K562 (cell line): ENCODE measurements around the gene CCL21.

Experiments
- BDP1 ChIP-seq: IDR thresholded peaks from 3 replicates; pipeline ENCODE4 v1.6.1; 2011; ENCODE audit not compliant: insufficient read length, insufficient read depth
- SREBF1 ChIP-seq: fragments of 150-350 bp; IDR thresholded peaks from 2 replicates; pipeline ENCODE4 v1.6.1; 2014; ENCODE audit warnings: antibody characterized with exemption, low read depth, low read length, borderline replicate concordance
- TF ChIP-seq, protein P1 (sequence below): sonication (generic); formaldehyde crosslinking; IDR thresholded peaks from 2 replicates; pipeline ENCODE4 v1.8.0; 2023; ENCODE audit warnings: mild to moderate bottlenecking, missing genetic modification reagents
- TF ChIP-seq, protein P2 (sequence below), 3 experiments: IDR thresholded peaks in 2 of 3; conservative IDR thresholded peaks in 1 of 3; 2 replicates each; pipeline ENCODE4 v1.5.1; 2011 to 2012; ENCODE audit warnings: low read length in 3 of 3, mild to moderate bottlenecking in 3 of 3, control low read depth in 2 of 3, improper control_type of control experiment in 1 of 3, inconsistent platforms in 1 of 3, low read depth in 1 of 3, mixed read lengths in 1 of 3, moderate library complexity in 1 of 3; ENCODE audit not compliant: insufficient read depth in 2 of 3
- TF ChIP-seq, protein P3 (sequence below): fragments of 150-350 bp; conservative IDR thresholded peaks from 2 replicates; pipeline ENCODE4 v1.6.1; 2014; ENCODE audit warnings: low read length

- TF ChIP-seq, protein P1, sequence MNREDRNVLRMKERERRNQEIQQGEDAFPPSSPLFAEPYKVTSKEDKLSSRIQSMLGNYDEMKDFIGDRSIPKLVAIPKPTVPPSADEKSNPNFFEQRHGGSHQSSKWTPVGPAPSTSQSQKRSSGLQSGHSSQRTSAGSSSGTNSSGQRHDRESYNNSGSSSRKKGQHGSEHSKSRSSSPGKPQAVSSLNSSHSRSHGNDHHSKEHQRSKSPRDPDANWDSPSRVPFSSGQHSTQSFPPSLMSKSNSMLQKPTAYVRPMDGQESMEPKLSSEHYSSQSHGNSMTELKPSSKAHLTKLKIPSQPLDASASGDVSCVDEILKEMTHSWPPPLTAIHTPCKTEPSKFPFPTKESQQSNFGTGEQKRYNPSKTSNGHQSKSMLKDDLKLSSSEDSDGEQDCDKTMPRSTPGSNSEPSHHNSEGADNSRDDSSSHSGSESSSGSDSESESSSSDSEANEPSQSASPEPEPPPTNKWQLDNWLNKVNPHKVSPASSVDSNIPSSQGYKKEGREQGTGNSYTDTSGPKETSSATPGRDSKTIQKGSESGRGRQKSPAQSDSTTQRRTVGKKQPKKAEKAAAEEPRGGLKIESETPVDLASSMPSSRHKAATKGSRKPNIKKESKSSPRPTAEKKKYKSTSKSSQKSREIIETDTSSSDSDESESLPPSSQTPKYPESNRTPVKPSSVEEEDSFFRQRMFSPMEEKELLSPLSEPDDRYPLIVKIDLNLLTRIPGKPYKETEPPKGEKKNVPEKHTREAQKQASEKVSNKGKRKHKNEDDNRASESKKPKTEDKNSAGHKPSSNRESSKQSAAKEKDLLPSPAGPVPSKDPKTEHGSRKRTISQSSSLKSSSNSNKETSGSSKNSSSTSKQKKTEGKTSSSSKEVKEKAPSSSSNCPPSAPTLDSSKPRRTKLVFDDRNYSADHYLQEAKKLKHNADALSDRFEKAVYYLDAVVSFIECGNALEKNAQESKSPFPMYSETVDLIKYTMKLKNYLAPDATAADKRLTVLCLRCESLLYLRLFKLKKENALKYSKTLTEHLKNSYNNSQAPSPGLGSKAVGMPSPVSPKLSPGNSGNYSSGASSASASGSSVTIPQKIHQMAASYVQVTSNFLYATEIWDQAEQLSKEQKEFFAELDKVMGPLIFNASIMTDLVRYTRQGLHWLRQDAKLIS (CRISPR knock-in tag): peak; percentile 77; the same call in 1 of the 2 replicates
- TF ChIP-seq, protein P2, sequence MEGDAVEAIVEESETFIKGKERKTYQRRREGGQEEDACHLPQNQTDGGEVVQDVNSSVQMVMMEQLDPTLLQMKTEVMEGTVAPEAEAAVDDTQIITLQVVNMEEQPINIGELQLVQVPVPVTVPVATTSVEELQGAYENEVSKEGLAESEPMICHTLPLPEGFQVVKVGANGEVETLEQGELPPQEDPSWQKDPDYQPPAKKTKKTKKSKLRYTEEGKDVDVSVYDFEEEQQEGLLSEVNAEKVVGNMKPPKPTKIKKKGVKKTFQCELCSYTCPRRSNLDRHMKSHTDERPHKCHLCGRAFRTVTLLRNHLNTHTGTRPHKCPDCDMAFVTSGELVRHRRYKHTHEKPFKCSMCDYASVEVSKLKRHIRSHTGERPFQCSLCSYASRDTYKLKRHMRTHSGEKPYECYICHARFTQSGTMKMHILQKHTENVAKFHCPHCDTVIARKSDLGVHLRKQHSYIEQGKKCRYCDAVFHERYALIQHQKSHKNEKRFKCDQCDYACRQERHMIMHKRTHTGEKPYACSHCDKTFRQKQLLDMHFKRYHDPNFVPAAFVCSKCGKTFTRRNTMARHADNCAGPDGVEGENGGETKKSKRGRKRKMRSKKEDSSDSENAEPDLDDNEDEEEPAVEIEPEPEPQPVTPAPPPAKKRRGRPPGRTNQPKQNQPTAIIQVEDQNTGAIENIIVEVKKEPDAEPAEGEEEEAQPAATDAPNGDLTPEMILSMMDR (IDR thresholded peaks at IDR 0.05 in 2 of 3, conservative IDR thresholded peaks at IDR 0.05 in 1 of 3; ENCODE audit: insufficient read depth in 2 of 3, low read depth in 1 of 3, low read length in 3 of 3): no peak
- TF ChIP-seq BDP1: no peak
- TF ChIP-seq SREBF1: no peak
- TF ChIP-seq, protein P3, sequence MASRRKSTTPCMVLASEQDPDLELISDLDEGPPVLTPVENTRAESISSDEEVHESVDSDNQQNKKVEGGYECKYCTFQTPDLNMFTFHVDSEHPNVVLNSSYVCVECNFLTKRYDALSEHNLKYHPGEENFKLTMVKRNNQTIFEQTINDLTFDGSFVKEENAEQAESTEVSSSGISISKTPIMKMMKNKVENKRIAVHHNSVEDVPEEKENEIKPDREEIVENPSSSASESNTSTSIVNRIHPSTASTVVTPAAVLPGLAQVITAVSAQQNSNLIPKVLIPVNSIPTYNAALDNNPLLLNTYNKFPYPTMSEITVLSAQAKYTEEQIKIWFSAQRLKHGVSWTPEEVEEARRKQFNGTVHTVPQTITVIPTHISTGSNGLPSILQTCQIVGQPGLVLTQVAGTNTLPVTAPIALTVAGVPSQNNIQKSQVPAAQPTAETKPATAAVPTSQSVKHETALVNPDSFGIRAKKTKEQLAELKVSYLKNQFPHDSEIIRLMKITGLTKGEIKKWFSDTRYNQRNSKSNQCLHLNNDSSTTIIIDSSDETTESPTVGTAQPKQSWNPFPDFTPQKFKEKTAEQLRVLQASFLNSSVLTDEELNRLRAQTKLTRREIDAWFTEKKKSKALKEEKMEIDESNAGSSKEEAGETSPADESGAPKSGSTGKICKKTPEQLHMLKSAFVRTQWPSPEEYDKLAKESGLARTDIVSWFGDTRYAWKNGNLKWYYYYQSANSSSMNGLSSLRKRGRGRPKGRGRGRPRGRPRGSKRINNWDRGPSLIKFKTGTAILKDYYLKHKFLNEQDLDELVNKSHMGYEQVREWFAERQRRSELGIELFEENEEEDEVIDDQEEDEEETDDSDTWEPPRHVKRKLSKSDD: no peak
Observed at GRCh38 chr9:34665381-34666250, 44.3 kb downstream of the CCL21 start.
